Hepatic stellate cell (primary cell): ENCODE results near the gene ZBTB11.
"Not testable (repeated sequence)": the region's sequence is repeated elsewhere in the genome, so short reads cannot be mapped to it uniquely, and the experiment has no call there.

Experiments
- DNase-seq: peaks from one replicate; pipeline ENCODE4 v3.0.0; 2011; ENCODE audit warnings: low spot score

Gene ZBTB11

GRCh38 chr3:101676765-101677435, at the start of gene ZBTB11:
ZBTB11 (minus strand) TSS chr3:101677132; CDS start chr3:101676914, 218 bp downstream.
- peak; percentile 98 for DNase-seq

GRCh38 chr3:101725890-101726275, 49.0 kb upstream of the ZBTB11 start:
- DNase-seq, result no peak

GRCh38 chr3:101725194-101725889, 48.4 kb upstream of the ZBTB11 start:
- DNase-seq, result peak; percentile 5

GRCh38 chr3:101724329-101725193, 47.6 kb upstream of the ZBTB11 start, which contains the start of gene CEP97:
CEP97 (plus strand) TSS chr3:101724614; CDS start chr3:101724677, 63 bp downstream.
- DNase-seq, result peak; percentile 79

- no peak for DNase-seq
These were observed 45.7 kb upstream of the ZBTB11 start for GRCh38 chr3:101722394-101723173.

GRCh38 chr3:101720851-101721840, 44.2 kb upstream of the ZBTB11 start:
- no peak for DNase-seq

- no peak for DNase-seq
These were observed 42.8 kb upstream of the ZBTB11 start for GRCh38 chr3:101719604-101720185.

GRCh38 chr3:101718455-101718854, 41.5 kb upstream of the ZBTB11 start:
- no peak for DNase-seq

GRCh38 chr3:101709126-101709525, 32.2 kb upstream of the ZBTB11 start:
- DNase-seq, result no peak

GRCh38 chr3:101704639-101705038, 27.7 kb upstream of the ZBTB11 start:
- not testable (repeated sequence) for DNase-seq

- no peak for DNase-seq
These were observed 26.2 kb upstream of the ZBTB11 start for GRCh38 chr3:101703169-101703568.

- no peak for DNase-seq
These were observed 25.8 kb upstream of the ZBTB11 start for GRCh38 chr3:101702726-101703125.

- DNase-seq, result no peak
These were observed 25.0 kb upstream of the ZBTB11 start for GRCh38 chr3:101701696-101702634.

- DNase-seq, result no peak
These were observed 18.9 kb upstream of the ZBTB11 start for GRCh38 chr3:101695779-101696372.

- DNase-seq, result not testable (repeated sequence)
These were observed 17.9 kb upstream of the ZBTB11 start for GRCh38 chr3:101694836-101695235.

GRCh38 chr3:101693540-101693939, 16.6 kb upstream of the ZBTB11 start:
- not testable (repeated sequence) for DNase-seq

GRCh38 chr3:101691685-101692671, 15.0 kb upstream of the ZBTB11 start:
- not testable (repeated sequence) for DNase-seq
